SU-DHL-6 (cell line): Measurements from ENCODE around the gene CEP192.

ENCODE experiments used
- CTCF ChIP-seq: fragments of 200-600 bp; sonication (generic); IDR thresholded peaks from one replicate; pipeline ENCODE4 v1.5.1; 2017; ENCODE audit warnings: antibody characterized with exemption, mild to moderate bottlenecking, low read length, moderate library complexity; ENCODE audit not compliant: insufficient read depth, poor library complexity, severe bottlenecking
- EZH2phosphoT487 ChIP-seq: fragments of 200-600 bp; sonication (generic), shearing (Covaris generic); conservative IDR thresholded peaks from 2 replicates; pipeline ENCODE4 v1.6.1; 2018; ENCODE audit warnings: mild to moderate bottlenecking, antibody characterized with exemption, low read length, moderate library complexity, mixed read lengths

GRCh38 chr18:13110559-13110958 is 119.4 kb downstream of the CEP192 start:
- TF ChIP-seq CTCF (no peak), EZH2phosphoT487 (no peak)
